HEK293 (cell line): ENCODE results near the gene CRYZL1.

ENCODE experiments used
- CTCF ChIA-PET: fragments of 350-600 bp; formaldehyde crosslinking; extraction: SDS; loops from one replicate; lab custom pipeline; 2021; ENCODE audit warnings: antibody characterized with exemption; lab: Yijun Ruan, JAX
- POLR2A ChIA-PET: fragments of 300-600 bp; formaldehyde crosslinking; extraction: SDS; loops from one replicate; lab custom pipeline; 2020; ENCODE audit warnings: antibody characterized with exemption, inconsistent platforms; lab: Yijun Ruan, JAX
- H3K27ac ChIP-seq: fragments of 200-500 bp; sonication (Bioruptor generic); 2 replicates; pipeline ENCODE4 v1.5.1; 2014; ENCODE audit warnings: low read depth, low read length, control low read depth, inconsistent platforms; ENCODE audit errors: extremely low read depth
- H3K36me3 ChIP-seq, 2 experiments: fragments of 200-500 bp in 1 of 2; sonication (Bioruptor generic) in 1 of 2; 1 replicate in 1 of 2; 2 replicates in 1 of 2; pipeline ENCODE4 v1.5.1; 2014 to 2017; ENCODE audit warnings: inconsistent platforms in 2 of 2, low read length in 2 of 2; ENCODE audit not compliant: control insufficient read depth in 2 of 2, insufficient read depth in 1 of 2
- H3K4me1 ChIP-seq: fragments of 200-500 bp; sonication (Bioruptor generic); 2 replicates; pipeline ENCODE4 v1.5.1; 2014; ENCODE audit warnings: mild to moderate bottlenecking, low read length, inconsistent platforms; ENCODE audit not compliant: control insufficient read depth, insufficient read depth
- H3K4me3 ChIP-seq: 2 replicates; pipeline ENCODE4 v1.5.1; 2011; ENCODE audit warnings: low read depth, mild to moderate bottlenecking, control low read depth, low read length, moderate library complexity
- H3K9me3 ChIP-seq: fragments of 200-500 bp; sonication (Bioruptor generic); 2 replicates; pipeline ENCODE4 v1.5.1; 2014; ENCODE audit warnings: low read depth, low read length, inconsistent platforms; ENCODE audit not compliant: control insufficient read depth, insufficient read depth
- GLI4 ChIP-seq: fragments of 450-650 bp; formaldehyde crosslinking; IDR thresholded peaks from 2 replicates; pipeline ENCODE4 v1.5.1; 2016; ENCODE audit warnings: missing biosample characterization, missing genetic modification characterization
- GLIS1 ChIP-seq: fragments of 450-650 bp; formaldehyde crosslinking; IDR thresholded peaks from 2 replicates; pipeline ENCODE4 v1.5.1; 2016; ENCODE audit warnings: missing biosample characterization, missing genetic modification characterization
- IKZF3 ChIP-seq: fragments of 450-650 bp; IDR thresholded peaks from 2 replicates; pipeline ENCODE4 v1.5.0; 2018; ENCODE audit warnings: missing biosample characterization, mild to moderate bottlenecking, missing genetic modification characterization, moderate library complexity
- KLF17 ChIP-seq: fragments of 450-650 bp; formaldehyde crosslinking; IDR thresholded peaks from 2 replicates; pipeline ENCODE4 v1.5.1; 2016; ENCODE audit warnings: missing biosample characterization, missing genetic modification characterization
- KLF8 ChIP-seq: fragments of 450-650 bp; formaldehyde crosslinking; IDR thresholded peaks from 2 replicates; pipeline ENCODE4 v1.5.1; 2016; ENCODE audit warnings: missing biosample characterization, missing genetic modification characterization
- MEIS1 ChIP-seq: sonication (generic); formaldehyde crosslinking; IDR thresholded peaks from 2 replicates; pipeline ENCODE4 v1.8.1; 2022; ENCODE audit warnings: missing genetic modification reagents, mild to moderate bottlenecking, borderline replicate concordance
- PRDM10 ChIP-seq: fragments of 450-650 bp; formaldehyde crosslinking; IDR thresholded peaks from 2 replicates; pipeline ENCODE4 v1.5.1; 2016; ENCODE audit warnings: missing biosample characterization, missing genetic modification characterization
- PRDM4 ChIP-seq: fragments of 450-650 bp; formaldehyde crosslinking; IDR thresholded peaks from 2 replicates; pipeline ENCODE4 v1.5.1; 2017; ENCODE audit warnings: missing biosample characterization, missing genetic modification characterization
- REPIN1 ChIP-seq: fragments of 450-650 bp; formaldehyde crosslinking; IDR thresholded peaks from 2 replicates; pipeline ENCODE4 v1.5.1; 2017; ENCODE audit warnings: missing biosample characterization, missing genetic modification characterization, low read depth
- SETDB1 ChIP-seq: IDR thresholded peaks from one replicate; pipeline ENCODE4 v1.6.1; 2017; ENCODE audit warnings: mild to moderate bottlenecking, low read length, moderate library complexity, mixed read lengths; ENCODE audit not compliant: insufficient read length
- SP7 ChIP-seq: fragments of 450-650 bp; formaldehyde crosslinking; IDR thresholded peaks from 2 replicates; pipeline ENCODE4 v1.5.1; 2016; ENCODE audit warnings: missing biosample characterization, missing genetic modification characterization
- ZBTB26 ChIP-seq: fragments of 450-650 bp; formaldehyde crosslinking; optimal IDR thresholded peaks from 2 replicates; pipeline ENCODE3; 2016; ENCODE audit warnings: missing biosample characterization, mild to moderate bottlenecking, missing genetic modification characterization
- ZFP37 ChIP-seq: fragments of 450-650 bp; formaldehyde crosslinking; IDR thresholded peaks from 2 replicates; pipeline ENCODE4 v1.5.1; 2016; ENCODE audit warnings: missing biosample characterization, missing genetic modification characterization
- ZFP69B ChIP-seq: fragments of 450-650 bp; formaldehyde crosslinking; IDR thresholded peaks from 2 replicates; pipeline ENCODE4 v1.5.1; 2016; ENCODE audit warnings: missing biosample characterization, missing genetic modification characterization
- ZNF10 ChIP-seq: fragments of 450-650 bp; formaldehyde crosslinking; IDR thresholded peaks from 2 replicates; pipeline ENCODE4 v1.5.1; 2017; ENCODE audit warnings: missing biosample characterization, missing genetic modification characterization
- ZNF174 ChIP-seq: fragments of 450-650 bp; formaldehyde crosslinking; IDR thresholded peaks from 2 replicates; pipeline ENCODE4 v1.5.0; 2017; ENCODE audit warnings: missing biosample characterization, mild to moderate bottlenecking, missing genetic modification characterization
- ZNF24 ChIP-seq: fragments of 450-650 bp; formaldehyde crosslinking; IDR thresholded peaks from 2 replicates; pipeline ENCODE4 v1.5.1; 2016; ENCODE audit warnings: missing biosample characterization, missing genetic modification characterization
- ZNF324 ChIP-seq: fragments of 450-650 bp; formaldehyde crosslinking; IDR thresholded peaks from 2 replicates; pipeline ENCODE4 v1.5.1; 2016; ENCODE audit warnings: missing biosample characterization, missing genetic modification characterization
- ZNF335 ChIP-seq: fragments of 450-650 bp; formaldehyde crosslinking; conservative IDR thresholded peaks from 2 replicates; pipeline ENCODE4 v1.5.1; 2016; ENCODE audit warnings: missing biosample characterization, missing genetic modification characterization
- ZNF341 ChIP-seq: fragments of 450-650 bp; formaldehyde crosslinking; IDR thresholded peaks from 2 replicates; pipeline ENCODE4; 2016; ENCODE audit warnings: low read depth, missing biosample characterization, missing genetic modification characterization
- ZNF354C ChIP-seq: fragments of 450-650 bp; formaldehyde crosslinking; IDR thresholded peaks from 2 replicates; pipeline ENCODE4 v1.5.1; 2016; ENCODE audit warnings: missing biosample characterization, missing genetic modification characterization, low read depth, borderline replicate concordance
- ZNF549 ChIP-seq: fragments of 450-650 bp; IDR thresholded peaks from 2 replicates; pipeline ENCODE4 v1.5.1; 2018; ENCODE audit warnings: missing biosample characterization, missing genetic modification characterization, mild to moderate bottlenecking, inconsistent platforms, moderate library complexity
- ZNF654 ChIP-seq: fragments of 450-650 bp; formaldehyde crosslinking; IDR thresholded peaks from 2 replicates; pipeline ENCODE4 v1.5.1; 2016; ENCODE audit warnings: low read depth, missing biosample characterization, missing genetic modification characterization
- ZNF692 ChIP-seq: fragments of 450-650 bp; formaldehyde crosslinking; IDR thresholded peaks from 2 replicates; pipeline ENCODE4 v1.5.1; 2016; ENCODE audit warnings: missing biosample characterization, missing genetic modification characterization
- ZNF747 ChIP-seq: fragments of 450-650 bp; formaldehyde crosslinking; IDR thresholded peaks from 2 replicates; pipeline ENCODE4 v1.5.1; 2016; ENCODE audit warnings: missing biosample characterization, missing genetic modification characterization
- ZNF76 ChIP-seq: fragments of 450-650 bp; formaldehyde crosslinking; IDR thresholded peaks from 2 replicates; pipeline ENCODE4; 2016; ENCODE audit warnings: low read depth, missing biosample characterization, missing genetic modification characterization, borderline replicate concordance

The CRYZL1 gene

GRCh38 chr21:33684068-33684467, 42.5 kb upstream of the CRYZL1 start (continued):
- TF ChIP-seq GLI4 (tag by site-specific recombination) (no peak), ZNF76 (tag by site-specific recombination) (no peak), ZFP37 (tag by site-specific recombination) (no peak)
- TF ChIP-seq, all 188 proteins: peak for 3

- Histone ChIP-seq H3K4me3 (no peak overlapping the region), H3K27ac (peak overlapping the region; percentile 17), H3K36me3 (no peaks in the 10 kb centered on the region; a peak in 1 of 3 replicates), H3K4me1 (peaks cover 51% of the 10 kb centered on the region), H3K9me3 (no peaks in the 10 kb centered on the region)
- CTCF ChIA-PET: interaction anchor here (0.8 to 1.2 kb wide), 3 partner anchors 38 to 216 kb away, joined by 3 to 4 read pairs (median 3); no protein-coding TSS in a partner anchor
- POLR2A ChIA-PET: interaction anchor here (0.5 to 1.7 kb wide), 4 partner anchors 10 to 219 kb away, joined by 3 to 4 read pairs (median 3); partner anchors contain the start of gene ITSN1
- no peak for TF ChIP-seq ZFP69B (tag by site-specific recombination)
- peak; percentile 16; the same call in 1 of the 2 replicates for TF ChIP-seq IKZF3
- TF ChIP-seq ZNF174 (tag by site-specific recombination): no peak
- TF ChIP-seq ZNF747 (tag by site-specific recombination): no peak
- peak; percentile 58; the same call in 1 of the 2 replicates for TF ChIP-seq ZNF10 (tag by site-specific recombination)
- peak; percentile 38; the same call in 1 of the 2 replicates for TF ChIP-seq GLIS1
- 0 out of 2 replicates have a peak, but pooled peaks have one; percentile 42 for TF ChIP-seq KLF17 (tag by site-specific recombination)
- TF ChIP-seq MEIS1 (CRISPR knock-in tag): peak; percentile 79; the same call in 1 of the 2 replicates
- peak; percentile 46; the same call in 1 of the 2 replicates for TF ChIP-seq KLF8
- TF ChIP-seq PRDM4 (tag by site-specific recombination): no peak
- 0 out of 2 replicates have a peak, but pooled peaks have one; percentile 22 for TF ChIP-seq ZNF324 (tag by site-specific recombination)
- peak; percentile 22; the same call in 1 of the 2 replicates for TF ChIP-seq ZNF692 (tag by site-specific recombination)
- TF ChIP-seq ZNF335 (tag by site-specific recombination): 0 out of 2 replicates have a peak, but pooled peaks have one; percentile 13
- peak; percentile 81 for TF ChIP-seq SP7 (tag by site-specific recombination)
- TF ChIP-seq ZNF654 (tag by site-specific recombination): no peak
- no peak for TF ChIP-seq PRDM10
- TF ChIP-seq ZBTB26 (tag by site-specific recombination): no peak
- no peak for TF ChIP-seq ZNF354C
- TF ChIP-seq ZNF341 (tag by site-specific recombination): peak; percentile 92
- TF ChIP-seq SETDB1: no peak
- TF ChIP-seq REPIN1 (tag by site-specific recombination): no peak
- no peak for TF ChIP-seq ZNF549 (tag by site-specific recombination)
- no peak for TF ChIP-seq ZNF24
Measured at GRCh38 chr21:33682992-33683627, 41.6 kb upstream of the CRYZL1 start.
